Neural cell (in vitro differentiated cells): ENCODE data around the gene ZNF787. TPM values are rescaled to one million over a fixed set of nuclear protein-coding genes. Genes with fewer than 3 reads are reported as not detected.

Experiments used
- H2AFZ ChIP-seq: fragments of 200-600, 300-800 bp; sonication (generic), shearing (Covaris generic); 2 replicates; pipeline ENCODE4 v1.6.0; 2014; ENCODE audit warnings: low read depth, mild to moderate bottlenecking, antibody characterized with exemption, low read length, moderate library complexity
- H3F3A ChIP-seq: fragments of 200-600 bp; shearing (Covaris generic); 2 replicates; pipeline ENCODE4 v1.6.1; 2016; ENCODE audit warnings: mild to moderate bottlenecking, moderate library complexity, mixed read lengths, antibody characterized with exemption, low read length; ENCODE audit not compliant: insufficient read depth, poor library complexity, severe bottlenecking
- H3K27ac ChIP-seq: fragments of 200-600, 300-800 bp; sonication (generic), shearing (Covaris generic); 2 replicates; pipeline ENCODE4 v1.5.1; 2014; ENCODE audit warnings: mild to moderate bottlenecking, low read length, moderate library complexity
- H3K27me3 ChIP-seq: fragments of 300-800, 200-600 bp; sonication (generic), shearing (Covaris generic); 2 replicates; pipeline ENCODE4 v1.6.0; 2014; ENCODE audit warnings: mild to moderate bottlenecking, low read depth, low read length, moderate library complexity; ENCODE audit not compliant: insufficient read depth
- H3K36me3 ChIP-seq: fragments of 300-800, 200-600 bp; sonication (generic), shearing (Covaris generic); 2 replicates; pipeline ENCODE4 v1.5.1; 2014; ENCODE audit warnings: mild to moderate bottlenecking, antibody characterized with exemption, low read length, moderate library complexity; ENCODE audit not compliant: insufficient read depth
- H3K4me2 ChIP-seq: fragments of 300-800, 200-600 bp; sonication (generic), shearing (Covaris generic); 2 replicates; pipeline ENCODE4 v1.6.0; 2014; ENCODE audit warnings: mild to moderate bottlenecking, low read length
- H3K4me3 ChIP-seq: fragments of 300-800, 200-600 bp; sonication (generic), shearing (Covaris generic); 2 replicates; pipeline ENCODE4 v1.5.1; 2014; ENCODE audit warnings: mild to moderate bottlenecking, low read length, moderate library complexity
- H3K79me2 ChIP-seq: fragments of 200-600 bp; shearing (Covaris generic); replicated peaks from 2 replicates; pipeline ENCODE4 v1.6.0; 2014; ENCODE audit warnings: mild to moderate bottlenecking, low read length, moderate library complexity; ENCODE audit not compliant: insufficient read depth
- H3K9ac ChIP-seq: fragments of 300-800, 200-600 bp; sonication (generic), shearing (Covaris generic); 2 replicates; pipeline ENCODE4 v1.6.1; 2016; ENCODE audit warnings: mild to moderate bottlenecking, low read length, mixed read lengths
- H3K9me2 ChIP-seq: fragments of 200-600 bp; shearing (Covaris generic); 2 replicates; pipeline ENCODE4 v1.6.1; 2016; ENCODE audit warnings: mild to moderate bottlenecking, low read length, mixed read lengths; ENCODE audit not compliant: insufficient read depth
- H3K9me3 ChIP-seq: fragments of 200-600, 300-800 bp; sonication (generic), shearing (Covaris generic); 2 replicates; pipeline ENCODE4 v1.6.1; 2016; ENCODE audit warnings: mild to moderate bottlenecking, mixed run types, low read length, moderate library complexity, mixed read lengths
- H4K20me1 ChIP-seq: fragments of 200-600 bp; shearing (Covaris generic); 2 replicates; pipeline ENCODE4 v1.6.1; 2016; ENCODE audit warnings: mild to moderate bottlenecking, mixed run types; ENCODE audit not compliant: insufficient read depth
- CTCF ChIP-seq: fragments of 450-650 bp; IDR thresholded peaks from 2 replicates; pipeline ENCODE4 v1.5.1; 2014; ENCODE audit warnings: antibody characterized with exemption, mild to moderate bottlenecking, moderate library complexity; ENCODE audit not compliant: poor library complexity, severe bottlenecking
- EP300 ChIP-seq: fragments of 450-650 bp; conservative IDR thresholded peaks from 2 replicates; pipeline ENCODE4 v1.6.1; 2014; ENCODE audit warnings: antibody characterized with exemption, mild to moderate bottlenecking, moderate library complexity; ENCODE audit not compliant: poor library complexity, severe bottlenecking
- EZH2 ChIP-seq: fragments of 200-600, 300-800 bp; shearing (Covaris generic), sonication (generic); IDR thresholded peaks from 2 replicates; pipeline ENCODE4 v1.6.1; 2014; ENCODE audit warnings: antibody characterized with exemption, low read length, borderline replicate concordance, mild to moderate bottlenecking; ENCODE audit not compliant: insufficient read depth, poor library complexity, severe bottlenecking
- MXI1 ChIP-seq: fragments of 450-650 bp; conservative IDR thresholded peaks from 2 replicates; pipeline ENCODE4 v1.6.1; 2014; ENCODE audit warnings: antibody characterized with exemption, mild to moderate bottlenecking; ENCODE audit not compliant: poor library complexity, severe bottlenecking
- POLR2AphosphoS5 ChIP-seq: IDR thresholded peaks from 2 replicates; pipeline ENCODE4 v1.6.1; 2012
- RAD21 ChIP-seq: fragments of 450-650 bp; conservative IDR thresholded peaks from 2 replicates; pipeline ENCODE4 v1.6.1; 2014; ENCODE audit warnings: antibody characterized with exemption, mild to moderate bottlenecking, moderate library complexity
- REST ChIP-seq: IDR thresholded peaks from 2 replicates; pipeline ENCODE4 v1.6.1; 2012; ENCODE audit warnings: borderline replicate concordance
- SMC3 ChIP-seq: fragments of 450-650 bp; conservative IDR thresholded peaks from 2 replicates; pipeline ENCODE4 v1.6.1; 2014; ENCODE audit warnings: antibody characterized with exemption, mild to moderate bottlenecking, moderate library complexity; ENCODE audit not compliant: poor library complexity
- TAF1 ChIP-seq: IDR thresholded peaks from 2 replicates; pipeline ENCODE4 v1.6.1; 2012; ENCODE audit warnings: low read depth
- polyA plus RNA-seq: library from polyadenylated mRNA; depleted of rRNA; stranded (reverse); fragments of >200 nt; gene quantifications from 2 replicates; pipeline ENCODE4 v1.2.3, GENCODE V29; 2014

Gene ZNF787
- polyA plus RNA-seq, 1 donor from 2014 or later = 11.4 TPM

- Histone ChIP-seq H3F3A (no peaks in the 10 kb centered on the region), H2AFZ (no peak overlapping the region), H3K27me3 (no peaks in the 10 kb centered on the region), H3K27ac (peak overlapping the region; percentile 49), H3K36me3 (no peaks in the 10 kb centered on the region), H3K9ac (peak overlapping the region; percentile 81), H3K9me3 (no peaks in the 10 kb centered on the region), H4K20me1 (no peaks in the 10 kb centered on the region), H3K9me2 (no peaks in the 10 kb centered on the region), H3K4me2 (peak overlapping the region; percentile 76), H3K4me3 (peak overlapping the region; percentile 72), H3K79me2 (peaks cover 14% of the 10 kb centered on the region)
- TF ChIP-seq EZH2 = no peak
- no peak for TF ChIP-seq POLR2AphosphoS5
Observed at GRCh38 chr19:56142087-56142787, 21.1 kb upstream of the ZNF787 start.

- H3F3A ChIP-seq = no peaks in the 10 kb centered on the region
- peak overlapping the region; percentile 76 for H3K4me2 ChIP-seq
- peak overlapping the region; percentile 81 for H3K9ac ChIP-seq
- H3K9me3 ChIP-seq = no peaks in the 10 kb centered on the region
- H3K79me2 ChIP-seq = peaks cover 14% of the 10 kb centered on the region
- no peaks in the 10 kb centered on the region for H3K36me3 ChIP-seq
- H3K27me3 ChIP-seq = no peaks in the 10 kb centered on the region
- no peaks in the 10 kb centered on the region for H3K9me2 ChIP-seq
- peak overlapping the region; percentile 72 for H3K4me3 ChIP-seq
- no peak overlapping the region for H2AFZ ChIP-seq
- H3K27ac ChIP-seq = peak overlapping the region; percentile 86
- no peak for TF ChIP-seq POLR2AphosphoS5
- no peak for TF ChIP-seq EZH2
- no peak for TF ChIP-seq REST
- TF ChIP-seq TAF1 = no peak
- no peak for TF ChIP-seq MXI1
- no peak for TF ChIP-seq EP300
- no peak for TF ChIP-seq CTCF
- no peak for TF ChIP-seq RAD21
- no peak for TF ChIP-seq SMC3
- H4K20me1 ChIP-seq = no peaks in the 10 kb centered on the region
Observed at GRCh38 chr19:56141417-56141993, 20.4 kb upstream of the ZNF787 start.
